ENCODE data around the gene CHRNB2. TPM values are rescaled to one million over a fixed set of nuclear protein-coding genes. Genes with fewer than 3 reads are reported as not detected.

The CHRNB2 gene
- total and polyA plus RNA-seq, 2 of the 8 experiments (the other 6 are each of a cell fraction or from before 2014, with no cell fraction given): 3.1 to 4.1 TPM

GRCh38 chr1:154629061-154629674, 61.6 kb downstream of the CHRNB2 start:
- DNase-seq (ENCODE audit: low read depth in 1 of 2, low spot score in 2 of 2): no peak
- Histone ChIP-seq H2BK5ac (ENCODE audit: low read depth, low read length) (no peak overlapping the region), H2AK5ac (ENCODE audit: low read depth, low read length) (no peak overlapping the region), H2BK20ac (ENCODE audit: low read length) (no peak overlapping the region), H3K4ac (replicated peaks; ENCODE audit: insufficient read length, low read depth, low read length) (no peak overlapping the region), H3K9ac (replicated peaks in 1 of 4; ENCODE audit: extremely low read depth in 1 of 4, low read depth in 3 of 4, low read length in 3 of 4) (no peak overlapping the region), H3K18ac (ENCODE audit: extremely low read depth, low read length) (no peak overlapping the region), H3K27me3 (replicated peaks in 1 of 4; ENCODE audit: control insufficient read depth in 3 of 4, extremely low read depth in 1 of 4, insufficient read depth in 3 of 4, low read length in 3 of 4) (no peaks in the 10 kb centered on the region), H3K56ac (replicated peaks; ENCODE audit: insufficient read length, low read depth, low read length) (no peak overlapping the region), H3K79me2 (ENCODE audit: control insufficient read depth in 1 of 2, insufficient read depth in 2 of 2, low read length in 2 of 2) (peaks cover 20 to 35% of the 10 kb centered on the region in 2 experiments), H3K27ac (ENCODE audit: low read depth, low read length) (no peak overlapping the region), H4K5ac (ENCODE audit: insufficient read length, low read depth, low read length) (no peak overlapping the region), H3K9me3 (ENCODE audit: insufficient read depth in 2 of 2, low read depth in 1 of 2, low read length in 1 of 2) (peaks cover 0 to 6% of the 10 kb centered on the region in 2 experiments; a peak in 1 of 4 replicates), H2BK12ac (ENCODE audit: low read depth, low read length) (no peak overlapping the region), H2BK15ac (ENCODE audit: low read length) (no peak overlapping the region), H4K20me1 (replicated peaks in 1 of 2; ENCODE audit: control insufficient read depth in 1 of 2, insufficient read depth in 2 of 2, low read length in 2 of 2) (peaks cover 0 to 3% of the 10 kb centered on the region in 2 experiments), H3K4me3 (ENCODE audit: extremely low read depth in 1 of 4, insufficient read depth in 2 of 4, low read depth in 3 of 4, low read length in 4 of 4) (no peak overlapping the region), H2AFZ (ENCODE audit: low read length) (no peak overlapping the region), H3K23ac (ENCODE audit: insufficient read length) (no peak overlapping the region), H4K91ac (replicated peaks; ENCODE audit: insufficient read length, low read length) (no peak overlapping the region), H3K79me1 (ENCODE audit: low read depth, low read length) (peaks cover 8% of the 10 kb centered on the region; the same call in 1 of the 2 replicates), H2BK120ac (replicated peaks; ENCODE audit: low read depth, low read length) (no peak overlapping the region), H3K36me3 (ENCODE audit: control insufficient read depth in 2 of 4, insufficient read depth in 4 of 4, low read length in 3 of 4) (peaks cover 0 to 4% (median 0%) of the 10 kb centered on the region in 4 experiments; a peak in 1 of 8 replicates), H3K4me2 (ENCODE audit: insufficient read depth in 1 of 2, low read depth in 2 of 2, low read length in 2 of 2) (no peak overlapping the region), H3K23me2 (ENCODE audit: low read depth, low read length) (peaks cover 9% of the 10 kb centered on the region), H3K4me1 (replicated peaks in 1 of 4; ENCODE audit: control insufficient read depth in 3 of 4, insufficient read depth in 4 of 4, low read length in 3 of 4) (peaks cover 0 to 5% (median 1%) of the 10 kb centered on the region in 4 experiments; a peak in 2 of 7 replicates), H4K8ac (ENCODE audit: extremely low read depth, insufficient read depth, low read length) (no peak overlapping the region), H3K14ac (ENCODE audit: insufficient read length) (no peak overlapping the region)
- POLR2A ChIA-PET (ENCODE audit: partially characterized antibody): interaction anchor here (9.6 kb wide), 1 partner anchor 20 kb away, joined by 111 read pairs; the partner anchor contains the start of gene ADAR
- no peak for FAIRE-seq
- WGBS, 2 experiments (ENCODE audit: extremely low coverage in 1 of 2, insufficient coverage in 1 of 2, insufficient read length in 1 of 2, insufficient replicate concordance in 2 of 2, low coverage in 1 of 2, low lambda C conversion rate in 2 of 2, missing lambda C conversion rate in 1 of 2): 90% methylated on average over 1 of the region's 1 CpG; no CpG with 5 or more reads in 1 of the 2 experiments
- CTCF ChIA-PET (ENCODE audit: partially characterized antibody): no interaction called here
- TF ChIP-seq BCL11A (IDR thresholded peaks at IDR 0.05; ENCODE audit: low read depth in 2 of 2, low read length in 2 of 2) (no peak), TEAD4 (IDR thresholded peaks at IDR 0.05; ENCODE audit: low read depth, low read length) (no peak), KDM5A (IDR thresholded peaks at IDR 0.05; ENCODE audit: low read length) (no peak), ASH2L (IDR thresholded peaks at IDR 0.05; ENCODE audit: low read length) (no peak), HDAC6 (IDR thresholded peaks at IDR 0.05; ENCODE audit: low read depth, low read length) (no peak), GTF2F1 (IDR thresholded peaks at IDR 0.05; ENCODE audit: borderline replicate concordance, low read depth, low read length) (no peak), SP4 (IDR thresholded peaks at IDR 0.05; ENCODE audit: low read length) (no peak), RNF2 (IDR thresholded peaks at IDR 0.05; ENCODE audit: borderline replicate concordance, low read depth, low read length, missing control alignments, poor library complexity, severe bottlenecking) (no peak), CTCF (IDR thresholded peaks at IDR 0.05; ENCODE audit: control extremely low read depth in 1 of 3, insufficient read depth in 1 of 3, low read depth in 1 of 3, low read length in 3 of 3) (no peak), SIRT6 (IDR thresholded peaks at IDR 0.05; ENCODE audit: low read length) (no peak)

Data from H1 (cell line).